HG02973 (cell line): Measurements from ENCODE around the gene PHKB.

Experiments
- ATAC-seq: cut with Tn5 transposase; IDR thresholded peaks from one replicate; pipeline ENCODE4 v1.9.1; 2021; ENCODE audit warnings: moderate library complexity; ENCODE audit not compliant: unreplicated experiment

PHKB gene

GRCh38 chr16:47612711-47613110 lies 151.6 kb downstream of the PHKB start:
- no peak for ATAC-seq

DNA sequence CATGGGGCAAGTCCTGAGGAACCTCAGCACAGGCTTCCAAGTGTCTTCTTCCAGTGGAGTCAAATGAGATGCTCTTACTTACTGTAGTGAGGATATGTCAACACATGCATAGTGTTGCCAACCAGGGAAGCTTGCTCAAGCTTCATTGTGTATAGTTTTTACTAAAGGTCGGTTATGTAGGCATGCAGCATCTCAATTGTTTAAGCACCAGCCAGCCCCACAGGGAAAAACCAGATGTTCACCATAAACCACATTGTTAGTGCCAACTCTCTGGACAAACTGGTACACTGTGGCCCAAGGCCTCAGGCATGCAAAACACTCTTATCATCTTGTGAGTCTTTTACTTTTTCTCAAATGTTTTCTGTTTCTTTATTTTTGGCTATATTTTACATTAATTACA lies 152.1 kb downstream of the PHKB start:
- no peak for ATAC-seq

DNA sequence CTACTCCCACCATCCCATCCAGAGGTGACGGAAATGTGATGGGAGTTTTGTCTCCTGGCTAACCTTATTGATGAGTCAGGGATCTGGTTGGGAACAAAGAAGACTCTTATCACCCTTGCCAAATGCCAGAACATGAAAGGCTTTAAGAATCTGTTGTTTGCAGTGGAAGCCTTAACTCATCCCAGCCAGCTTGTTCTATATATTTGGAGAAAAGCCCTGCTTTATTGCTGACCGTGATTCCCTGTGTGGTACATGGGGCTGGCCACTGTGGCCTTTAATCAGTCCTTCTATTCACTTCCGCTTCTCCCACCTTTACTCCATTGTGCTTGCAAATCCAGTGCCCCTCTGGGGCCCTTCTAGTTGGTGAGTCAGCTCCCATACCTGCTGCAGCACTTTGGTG lies 156.6 kb downstream of the PHKB start:
- ATAC-seq: no peak

DNA sequence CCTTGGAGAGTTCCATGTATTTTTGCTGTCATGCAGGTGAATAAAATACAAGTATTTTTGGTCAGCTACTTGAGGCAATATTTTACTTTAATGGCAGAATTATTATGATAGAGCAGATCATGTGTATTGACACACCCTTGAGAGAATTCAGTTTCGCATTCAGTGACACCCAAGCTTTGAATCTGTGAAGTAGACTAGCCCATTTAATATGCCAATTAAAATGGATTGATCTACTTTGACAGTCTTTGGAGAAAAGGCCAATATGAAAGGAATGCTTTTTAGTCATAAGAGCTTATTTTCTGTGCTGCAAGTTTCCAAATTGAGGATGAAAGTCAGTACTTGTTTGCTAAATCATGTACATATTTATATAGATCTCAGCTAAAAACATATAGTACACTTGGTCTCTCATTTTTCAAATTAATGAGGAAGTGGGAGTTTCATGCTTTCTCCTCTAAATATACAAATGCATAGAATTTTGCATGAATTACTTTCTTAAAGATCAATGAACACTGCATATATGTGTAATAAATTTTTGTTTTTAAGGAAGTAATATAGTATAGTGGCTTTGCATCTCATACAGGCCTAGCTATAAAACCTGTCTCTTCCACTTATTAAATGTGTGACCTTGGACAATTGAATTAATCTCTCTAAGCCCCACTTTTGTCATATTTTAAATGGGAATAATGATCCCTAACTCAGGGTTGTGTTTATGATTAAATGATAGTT lies 161.5 kb downstream of the PHKB start:
- no peak for ATAC-seq

DNA sequence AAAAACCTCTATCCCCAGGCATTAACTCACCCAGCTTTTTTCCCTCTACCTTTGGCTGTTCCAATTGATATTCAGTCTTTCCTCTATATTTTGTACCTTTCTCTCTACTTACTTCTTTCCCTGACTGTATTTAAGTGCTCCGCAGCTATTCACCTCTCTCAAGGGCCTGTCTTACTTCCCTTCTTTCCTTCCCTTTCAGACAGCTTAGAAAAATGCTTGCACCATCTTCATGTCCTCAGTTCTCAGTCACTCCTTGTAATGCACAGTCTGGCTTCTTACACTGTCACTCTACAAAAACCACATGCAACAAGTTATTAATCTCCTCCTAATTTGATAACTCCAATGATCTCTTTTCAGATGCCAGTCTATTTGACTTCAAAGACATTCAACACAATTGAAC lies 163.4 kb downstream of the PHKB start:
- ATAC-seq: no peak

DNA sequence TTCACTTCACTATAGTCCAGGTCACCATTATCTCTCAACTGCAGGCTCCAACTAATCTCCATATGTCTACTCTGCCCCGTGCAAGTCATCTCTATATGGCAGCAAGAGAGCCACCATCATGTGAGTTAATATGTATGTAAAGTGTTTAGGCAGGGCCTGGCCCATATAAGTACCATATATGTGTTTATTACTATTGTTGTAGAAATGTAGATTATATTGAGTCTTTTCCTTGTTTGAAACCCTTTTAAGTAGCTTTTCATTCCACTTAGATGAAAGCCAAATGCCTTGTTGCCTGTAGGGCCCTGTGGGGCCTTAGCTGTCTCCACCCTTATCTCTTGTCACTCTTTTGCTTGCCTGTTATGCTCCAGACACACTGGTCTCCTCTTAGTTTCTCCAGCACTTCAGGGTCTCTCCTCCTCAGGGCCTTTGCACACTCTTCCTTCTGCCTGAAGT lies 164.0 kb downstream of the PHKB start:
- ATAC-seq: no peak

DNA sequence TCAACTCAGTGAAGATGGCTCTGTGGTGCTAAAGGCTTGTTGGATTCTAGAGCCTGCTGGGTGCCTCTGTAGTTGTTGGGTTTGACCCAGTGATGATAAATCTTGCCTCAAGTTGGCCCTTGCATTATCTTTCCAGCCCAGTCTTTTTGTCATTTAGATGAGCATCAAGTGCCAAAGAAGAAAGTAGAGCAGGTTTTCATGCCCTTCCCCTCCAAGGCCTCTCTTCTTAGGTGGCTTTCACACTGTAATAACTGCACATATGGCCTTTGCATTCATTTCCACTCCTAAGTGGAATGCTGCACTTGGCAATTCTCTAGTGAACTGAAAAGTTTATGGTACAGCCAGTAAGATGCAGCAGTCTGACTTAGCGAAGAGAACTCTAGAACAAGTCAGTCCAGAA lies 165.1 kb downstream of the PHKB start:
- no peak for ATAC-seq

DNA sequence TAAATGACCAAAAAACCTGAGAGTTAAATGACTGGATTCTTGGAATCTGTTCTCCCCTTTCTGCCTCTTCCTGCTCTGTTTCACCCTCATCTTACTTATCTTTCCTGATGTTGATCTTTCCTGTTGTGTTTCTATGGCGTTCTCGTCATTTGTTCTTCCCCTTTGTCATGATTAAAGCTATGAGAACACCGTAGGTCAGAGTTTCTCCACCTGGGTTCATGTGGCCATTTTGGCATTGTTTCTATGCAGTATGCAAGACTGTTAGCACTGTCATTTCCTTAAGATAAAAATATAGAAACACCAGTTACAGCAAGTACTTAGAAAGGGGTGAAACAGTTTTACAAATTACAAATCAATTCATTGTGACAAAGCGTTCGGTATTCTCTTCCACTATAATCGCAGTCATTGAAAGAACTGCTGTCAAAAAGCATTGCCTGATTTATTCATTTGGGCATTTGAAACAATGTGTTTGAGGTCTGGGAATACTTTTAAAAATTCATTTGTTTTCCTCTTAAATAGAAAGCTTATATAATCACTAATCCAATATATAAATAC lies 166.0 kb downstream of the PHKB start:
- ATAC-seq: no peak

DNA sequence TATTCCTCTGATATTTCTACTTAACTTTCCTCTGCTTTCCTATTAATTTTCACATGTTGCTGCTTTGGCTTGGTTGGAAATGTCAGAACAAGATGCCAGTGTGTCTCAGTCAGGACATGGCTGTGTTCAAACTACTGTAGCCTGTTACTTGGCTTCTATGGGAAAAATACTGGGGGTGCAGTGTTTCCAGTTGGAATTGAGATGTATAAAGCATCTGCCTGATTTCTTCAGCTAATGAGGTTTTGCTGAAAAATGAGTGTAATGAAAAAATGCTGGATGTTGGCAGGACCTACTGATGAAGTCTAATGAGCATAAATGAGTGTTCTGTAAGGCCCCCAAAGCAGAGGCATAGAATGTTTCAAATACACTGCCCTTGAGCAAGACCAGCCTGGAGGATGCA lies 166.6 kb downstream of the PHKB start:
- no peak for ATAC-seq

GRCh38 chr16:47631131-47631530 lies 170.0 kb downstream of the PHKB start:
- no peak for ATAC-seq

DNA sequence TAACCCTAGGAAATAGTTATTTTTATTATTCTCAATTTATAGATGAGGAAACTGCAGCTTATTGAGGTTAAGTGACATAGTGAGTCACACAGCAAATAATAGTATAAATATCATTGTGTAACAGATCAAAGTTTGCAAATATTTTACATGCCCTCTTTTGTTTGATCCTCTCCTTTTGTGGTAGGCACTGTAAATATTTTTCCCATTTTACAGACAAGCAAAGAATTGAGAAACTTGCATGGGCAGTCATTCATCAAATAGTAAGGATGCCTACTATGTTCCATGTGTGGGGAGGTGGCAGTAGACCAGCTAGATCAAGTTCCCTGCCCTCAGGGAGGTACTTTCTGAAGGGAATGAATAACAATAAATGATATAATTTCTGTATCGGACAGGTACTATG lies 173.0 kb downstream of the PHKB start:
- no peak for ATAC-seq

DNA sequence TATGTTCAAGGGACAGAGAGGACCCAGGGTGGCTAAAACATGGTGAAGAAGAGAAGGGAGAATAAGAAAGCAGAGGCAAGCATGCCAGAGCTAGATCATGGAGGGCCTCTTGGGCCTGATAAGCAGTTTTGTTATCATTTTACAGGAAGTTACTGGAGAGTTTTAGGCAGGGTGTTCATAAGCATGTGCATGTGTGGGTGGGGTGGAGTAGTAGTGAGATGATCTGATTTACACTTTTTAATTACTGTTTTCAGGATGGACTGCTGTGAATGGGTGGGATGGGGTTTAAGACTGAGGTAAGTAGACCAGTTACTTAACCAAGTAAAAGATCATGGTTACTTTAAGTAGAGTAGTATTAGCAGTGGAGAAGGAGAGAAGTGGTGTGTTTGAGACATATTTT lies 173.6 kb downstream of the PHKB start:
- no peak for ATAC-seq

- no peak for ATAC-seq
Observed at GRCh38 chr16:47636501-47637099, 175.5 kb downstream of the PHKB start.

DNA sequence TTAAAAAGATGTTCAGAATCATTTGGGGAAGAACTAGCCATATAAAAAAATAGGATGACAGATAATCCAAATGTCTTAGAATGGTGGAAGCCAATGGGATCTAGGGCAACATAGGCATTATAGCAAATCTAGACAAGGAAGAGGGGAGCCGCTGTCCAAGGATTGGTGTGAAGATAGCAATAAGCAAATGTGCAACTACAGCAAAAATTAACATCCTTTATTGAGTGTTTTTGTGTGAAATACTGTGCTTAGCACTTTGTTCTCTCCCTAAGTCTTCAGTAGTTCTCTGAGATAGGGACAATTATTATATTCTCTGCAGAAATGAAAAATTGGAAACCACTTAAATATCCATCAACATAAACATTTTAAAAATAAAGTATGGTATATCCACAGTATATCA lies 177.0 kb downstream of the PHKB start:
- no peak for ATAC-seq

- no peak for ATAC-seq
Observed at GRCh38 chr16:47640661-47641060, 179.5 kb downstream of the PHKB start.

DNA sequence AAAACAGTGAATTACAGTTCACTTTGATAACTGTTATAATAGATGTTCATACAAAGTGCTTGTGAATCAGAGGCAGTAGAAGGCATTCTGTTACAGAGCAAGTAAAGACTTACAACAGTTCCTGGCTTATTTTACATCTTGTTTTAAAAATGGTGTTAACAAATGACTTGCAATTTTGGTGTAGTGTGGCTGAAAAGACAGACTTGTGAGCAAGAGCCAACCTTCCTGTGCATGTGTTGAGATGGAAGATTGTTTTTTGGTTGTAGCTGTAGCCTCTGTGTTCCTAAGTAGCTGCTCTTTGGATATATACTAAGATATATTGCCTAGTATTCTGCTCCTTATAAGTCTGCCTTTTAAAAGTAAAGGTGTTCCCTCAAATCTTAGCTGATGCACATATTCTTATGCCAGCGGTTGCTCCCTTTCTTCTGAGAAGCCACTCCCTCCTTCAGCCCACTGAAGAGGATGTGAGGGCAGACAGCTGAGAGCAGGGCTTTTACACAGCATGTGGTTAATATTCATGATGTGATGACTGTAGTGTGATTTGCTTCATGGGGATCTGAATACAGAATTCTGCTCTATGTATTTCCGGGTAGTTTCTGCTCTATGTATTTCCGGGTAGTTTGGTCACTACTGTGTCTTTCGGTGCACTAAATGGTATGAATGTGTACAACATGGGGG lies 182.3 kb downstream of the PHKB start:
- no peak for ATAC-seq

- ATAC-seq: no peak
Observed at GRCh38 chr16:47644166-47644565, 183.0 kb downstream of the PHKB start.

DNA sequence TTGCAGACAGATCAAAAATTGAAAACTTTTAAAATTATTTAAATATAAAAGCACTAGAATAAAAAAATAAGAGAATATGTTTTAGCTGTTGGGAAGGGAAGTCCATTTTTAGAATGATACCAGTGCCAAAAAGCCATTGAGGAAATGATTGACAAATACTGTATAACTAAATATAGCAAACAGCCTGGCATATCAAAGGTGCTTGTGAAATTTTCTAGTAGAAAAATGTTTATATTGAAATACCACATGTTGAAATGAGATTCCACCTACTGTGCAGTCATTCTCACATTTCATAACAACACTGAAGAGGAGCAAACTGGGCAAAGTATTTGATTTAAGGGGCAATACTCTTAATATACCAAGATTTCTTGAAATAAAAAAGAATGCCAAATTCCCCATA lies 183.5 kb downstream of the PHKB start:
- no peak for ATAC-seq

- ATAC-seq: no peak
Observed at GRCh38 chr16:47646914-47647313, 185.8 kb downstream of the PHKB start.

DNA sequence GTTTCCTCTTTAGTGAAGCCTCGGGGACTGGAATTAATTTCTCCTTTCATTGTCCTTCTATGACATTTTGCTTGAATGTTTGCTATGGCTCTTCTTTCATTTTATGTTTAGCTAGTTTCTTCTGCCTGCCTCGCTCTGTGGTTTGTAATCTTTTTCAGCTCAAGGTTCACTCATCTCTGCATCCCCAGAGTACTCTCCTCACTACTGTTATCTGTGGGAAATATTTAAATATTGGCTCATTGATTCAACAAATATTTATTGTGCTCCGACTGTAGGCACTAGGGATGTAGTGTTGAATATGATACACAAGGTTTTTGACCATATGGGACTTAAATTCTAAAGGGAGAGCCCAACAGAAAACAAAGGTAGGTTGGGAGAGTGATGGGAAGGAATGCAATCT lies 195.9 kb downstream of the PHKB start:
- ATAC-seq: no peak

GRCh38 chr16:47657977-47658376 lies 196.8 kb downstream of the PHKB start:
- ATAC-seq: no peak

DNA sequence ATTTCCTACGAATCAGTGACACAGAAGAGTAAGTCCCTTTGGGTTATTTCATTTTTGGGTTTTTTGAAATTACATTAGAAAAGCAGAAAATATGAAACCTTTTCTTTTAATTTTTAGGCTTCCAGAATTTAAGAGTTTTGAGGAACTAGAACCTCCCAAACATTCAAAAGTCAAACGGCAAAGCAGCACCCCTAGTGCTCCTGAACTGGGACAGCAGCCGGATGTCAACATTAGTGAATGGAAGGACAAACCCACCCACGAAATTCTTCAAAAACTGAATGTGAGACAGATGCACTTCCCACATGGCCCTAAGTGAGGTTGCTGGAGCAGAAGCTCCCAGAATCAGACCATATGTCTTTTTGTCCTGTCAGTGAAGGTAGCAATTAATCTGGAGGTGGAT lies 199.4 kb downstream of the PHKB start:
- ATAC-seq: no peak
